ENCODE measurements around the gene SYNDIG1.

SYNDIG1 gene

DNA sequence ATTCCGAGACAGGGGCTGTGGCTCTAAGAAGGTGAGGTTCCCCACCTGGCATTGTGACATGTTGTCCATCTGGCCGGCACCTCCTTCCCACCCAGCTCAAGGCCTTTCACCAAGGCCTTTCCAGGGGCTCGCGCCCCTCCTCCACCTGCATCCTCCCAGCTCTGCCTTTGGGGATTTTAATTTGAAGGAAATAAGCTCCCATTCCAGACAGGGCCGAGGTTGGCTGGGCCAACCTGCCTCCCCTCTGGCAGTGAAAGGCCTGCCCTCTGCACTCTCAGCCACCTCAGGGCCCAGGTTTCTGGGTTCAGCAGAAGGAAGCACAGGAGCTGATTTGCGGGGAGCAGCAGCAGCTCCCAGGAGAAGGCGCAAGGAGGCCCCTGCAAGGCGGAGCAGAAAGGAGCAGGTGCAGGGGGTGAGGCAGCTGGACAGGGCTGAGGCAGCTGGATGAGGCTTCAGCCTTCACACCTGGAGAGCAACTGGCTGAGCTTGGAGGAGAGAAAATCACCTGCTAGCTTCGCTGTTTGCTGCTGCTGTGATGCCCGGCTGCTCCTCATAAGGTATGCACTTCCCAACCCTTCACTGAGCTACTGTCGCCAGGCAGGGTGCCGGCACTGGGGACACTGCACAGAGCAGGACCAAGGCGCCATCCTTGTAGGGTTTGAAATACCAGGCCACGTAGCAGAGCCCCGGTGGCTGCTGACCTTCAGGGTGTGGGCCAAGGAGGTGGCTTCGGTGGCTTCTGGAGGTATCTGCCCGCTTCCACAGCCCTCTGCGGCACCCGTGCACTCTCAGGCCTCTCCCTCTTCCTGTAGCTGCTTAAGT, 147.0 kb downstream of the SYNDIG1 start:
- TF ChIP-seq CTCF (IDR thresholded peaks at IDR 0.05; ENCODE audit: low read depth, low read length, missing control alignments): no peak
- in situ Hi-C loops (cut with HindIII; ENCODE audit: low sequenced_read_pairs): no loop called here
- no peak for DNase-seq (ENCODE audit: low read depth)
- no peak overlapping the region for H3K4me3 ChIP-seq (ENCODE audit: low read depth, low read length)

DNA sequence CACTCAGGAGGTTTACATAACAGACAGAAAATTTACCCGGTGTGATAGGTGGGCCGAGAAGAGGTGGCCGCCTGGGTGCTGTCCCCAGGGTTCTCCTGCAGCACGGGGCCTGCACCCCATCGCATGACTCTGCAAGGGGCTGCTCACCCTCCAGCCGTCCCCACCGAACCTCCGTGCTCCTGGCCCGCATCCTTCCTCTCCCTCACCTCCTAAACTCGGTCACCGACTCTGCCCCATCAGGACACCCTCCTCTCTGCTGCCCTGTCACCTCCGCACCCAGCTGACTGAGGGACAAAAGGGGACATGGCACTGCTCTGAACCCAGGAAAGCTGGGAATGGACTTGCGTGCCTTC, 147.6 kb downstream of the SYNDIG1 start:
- H3K4me3 ChIP-seq (ENCODE audit: low read depth, low read length): no peak overlapping the region
- no peak for TF ChIP-seq CTCF (IDR thresholded peaks at IDR 0.05; ENCODE audit: low read depth, low read length, missing control alignments)
- no peak for DNase-seq (ENCODE audit: low read depth)
- in situ Hi-C loops (cut with HindIII; ENCODE audit: low sequenced_read_pairs): no loop called here

- no peak for DNase-seq (ENCODE audit: low read depth)
- in situ Hi-C loops (cut with HindIII; ENCODE audit: low sequenced_read_pairs): no loop called here
- no peak overlapping the region for H3K4me3 ChIP-seq (ENCODE audit: low read depth, low read length)
- no peak for TF ChIP-seq CTCF (IDR thresholded peaks at IDR 0.05; ENCODE audit: low read depth, low read length, missing control alignments)
These were observed 148.5 kb downstream of the SYNDIG1 start for GRCh38 chr20:24617757-24618450.

- no peak for DNase-seq (ENCODE audit: low read depth)
- no peak overlapping the region for H3K4me3 ChIP-seq (ENCODE audit: low read depth, low read length)
- TF ChIP-seq CTCF (IDR thresholded peaks at IDR 0.05; ENCODE audit: low read depth, low read length, missing control alignments): no peak
- in situ Hi-C loops (cut with HindIII; ENCODE audit: low sequenced_read_pairs): no loop called here
These were observed 149.3 kb downstream of the SYNDIG1 start for GRCh38 chr20:24618739-24619138.

DNA sequence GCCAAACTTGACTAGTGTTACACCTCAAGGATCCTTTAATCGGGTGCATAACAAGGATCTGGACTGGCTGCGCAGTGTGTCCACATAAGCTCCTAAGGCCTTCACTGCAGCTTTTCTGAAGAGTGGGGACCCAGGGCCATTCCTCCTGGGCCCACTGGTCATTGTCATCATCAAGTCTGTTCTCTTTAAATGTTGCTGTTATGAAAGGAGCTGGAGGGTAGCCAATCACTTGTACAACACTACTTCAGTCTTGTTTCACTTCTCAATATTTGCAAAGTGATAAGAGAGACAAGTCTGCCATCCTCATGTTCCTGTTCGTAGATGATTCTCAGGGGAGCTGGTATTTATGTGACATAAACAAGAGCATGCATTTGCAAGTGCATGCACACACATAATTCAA, 149.8 kb downstream of the SYNDIG1 start:
- DNase-seq (ENCODE audit: low read depth): no peak
- H3K4me3 ChIP-seq (ENCODE audit: low read depth, low read length): no peak overlapping the region
- in situ Hi-C loops (cut with HindIII; ENCODE audit: low sequenced_read_pairs): no loop called here
- no peak for TF ChIP-seq CTCF (IDR thresholded peaks at IDR 0.05; ENCODE audit: low read depth, low read length, missing control alignments)

DNA sequence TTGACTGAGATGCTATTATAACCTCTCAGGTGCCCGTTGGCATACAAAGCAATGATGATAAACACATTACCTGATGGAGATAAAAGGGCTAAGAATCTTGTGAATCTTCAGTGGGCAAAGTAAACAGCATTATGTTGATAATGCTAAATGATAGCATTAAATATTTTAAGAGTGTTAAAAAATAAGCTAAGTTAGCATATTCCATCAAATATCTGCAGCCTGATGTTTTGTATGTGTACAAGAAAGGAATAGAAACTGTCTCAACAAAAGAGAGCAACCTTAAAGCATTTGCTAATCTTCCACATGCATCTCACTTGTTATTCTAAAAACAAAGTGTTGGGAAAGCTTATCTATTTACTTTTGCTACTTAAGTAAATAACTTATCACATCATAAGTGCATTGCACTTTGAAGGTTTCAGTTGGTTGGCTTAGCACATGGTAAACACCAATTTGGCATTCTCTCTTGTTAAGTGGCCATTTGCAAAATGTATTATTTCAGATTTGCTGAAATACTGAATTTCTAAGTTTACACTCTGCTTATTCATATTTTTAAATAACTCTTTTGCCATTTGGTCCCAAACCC, 151.6 kb downstream of the SYNDIG1 start:
- in situ Hi-C loops (cut with HindIII; ENCODE audit: low sequenced_read_pairs): no loop called here
- TF ChIP-seq CTCF (IDR thresholded peaks at IDR 0.05; ENCODE audit: low read depth, low read length, missing control alignments): no peak
- no peak overlapping the region for H3K4me3 ChIP-seq (ENCODE audit: low read depth, low read length)
- DNase-seq (ENCODE audit: low read depth): no peak

Measured in astrocyte of the cerebellum (primary cell).